SU-DHL-6 (cell line): ENCODE results near the gene RAB31.
"Not testable (repeated sequence)": the region's sequence is repeated elsewhere in the genome, so short reads cannot be mapped to it uniquely, and the experiment has no call there.

ENCODE experiments used
- H2AFZ ChIP-seq: fragments of 200-600 bp; sonication (generic); 2 replicates; pipeline ENCODE4 v1.6.1; 2014; ENCODE audit warnings: low read depth, mild to moderate bottlenecking, moderate library complexity, mixed read lengths, antibody characterized with exemption, low read length; ENCODE audit not compliant: severe bottlenecking
- H3F3A ChIP-seq: fragments of 200-600 bp; shearing (Covaris generic); 2 replicates; pipeline ENCODE4 v1.6.0; 2016; ENCODE audit warnings: antibody characterized with exemption, mild to moderate bottlenecking; ENCODE audit not compliant: insufficient read depth
- H3K27ac ChIP-seq: fragments of 200-600 bp; sonication (generic); 2 replicates; pipeline ENCODE4 v1.5.1; 2016; ENCODE audit warnings: low read depth, mild to moderate bottlenecking, low read length, moderate library complexity, mixed read lengths
- H3K27me3 ChIP-seq: fragments of 200-600 bp; sonication (generic), shearing (Covaris generic); 2 replicates; pipeline ENCODE4 v1.6.0; 2014; ENCODE audit warnings: mild to moderate bottlenecking, low read length
- H3K36me3 ChIP-seq: fragments of 200-600 bp; sonication (generic); 2 replicates; pipeline ENCODE4 v1.6.1; 2014; ENCODE audit warnings: mild to moderate bottlenecking, low read length, mixed read lengths
- H3K4me2 ChIP-seq: fragments of 300-600, 200-600 bp; shearing (Covaris generic), sonication (generic); 2 replicates; pipeline ENCODE4 v1.6.0; 2014; ENCODE audit warnings: low read length, low read depth, mild to moderate bottlenecking; ENCODE audit not compliant: poor library complexity, severe bottlenecking
- H3K4me3 ChIP-seq: fragments of 200-600 bp; sonication (generic); 2 replicates; pipeline ENCODE4 v1.5.1; 2014; ENCODE audit warnings: antibody characterized with exemption, low read length, mild to moderate bottlenecking, mixed read lengths; ENCODE audit not compliant: insufficient read depth, poor library complexity, severe bottlenecking
- H3K79me2 ChIP-seq: fragments of 200-600 bp; sonication (generic); 2 replicates; pipeline ENCODE4 v1.6.1; 2014; ENCODE audit warnings: mild to moderate bottlenecking, low read length, moderate library complexity; ENCODE audit not compliant: insufficient read depth
- H3K9ac ChIP-seq: fragments of 200-600 bp; sonication (generic); 2 replicates; pipeline ENCODE4 v1.7.0; 2014; ENCODE audit warnings: mild to moderate bottlenecking, low read length
- H3K9me2 ChIP-seq: fragments of 200-600 bp; sonication (generic); replicated peaks from 2 replicates; pipeline ENCODE4 v1.6.1; 2014; ENCODE audit warnings: low read length; ENCODE audit not compliant: insufficient read depth
- H3K9me3 ChIP-seq: fragments of 200-600 bp; sonication (generic); 2 replicates; pipeline ENCODE4 v1.6.1; 2014; ENCODE audit warnings: low read length, mixed read lengths; ENCODE audit not compliant: insufficient read depth
- H4K20me1 ChIP-seq: fragments of 200-600 bp; sonication (generic); 2 replicates; pipeline ENCODE4 v1.6.1; 2014; ENCODE audit warnings: low read depth, mild to moderate bottlenecking, antibody characterized with exemption, low read length, moderate library complexity, mixed read lengths
- EZH2phosphoT487 ChIP-seq: fragments of 200-600 bp; sonication (generic), shearing (Covaris generic); conservative IDR thresholded peaks from 2 replicates; pipeline ENCODE4 v1.6.1; 2018; ENCODE audit warnings: mild to moderate bottlenecking, antibody characterized with exemption, low read length, moderate library complexity, mixed read lengths
- TF ChIP-seq, protein P1 (sequence below): fragments of 200-600 bp; sonication (generic); IDR thresholded peaks from one replicate; pipeline ENCODE4 v1.5.1; 2017; ENCODE audit warnings: antibody characterized with exemption, mild to moderate bottlenecking, low read length, moderate library complexity; ENCODE audit not compliant: insufficient read depth, poor library complexity, severe bottlenecking

The RAB31 gene

DNA sequence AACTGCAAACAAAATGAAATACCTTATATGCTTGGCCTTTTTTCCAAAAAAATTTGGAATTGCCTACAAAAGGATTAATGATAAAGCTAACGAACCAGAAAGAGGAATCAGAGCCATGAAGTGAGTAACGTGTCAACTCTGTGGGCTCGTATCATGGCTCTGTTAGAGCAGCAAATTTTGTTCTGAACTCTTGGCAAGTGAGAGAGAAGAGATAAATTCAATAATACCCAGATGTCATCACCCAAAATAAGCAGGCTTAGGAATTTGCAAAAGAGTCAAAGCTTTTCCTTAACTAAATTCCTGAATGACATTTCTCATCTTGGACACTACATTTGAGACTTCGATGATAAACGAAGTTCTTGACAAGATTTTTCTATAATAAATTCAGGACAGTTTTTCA, 182.1 kb downstream of the RAB31 start:
- no peaks in the 10 kb centered on the region for H4K20me1 ChIP-seq
- no peak for TF ChIP-seq EZH2phosphoT487
- TF ChIP-seq, protein P1, sequence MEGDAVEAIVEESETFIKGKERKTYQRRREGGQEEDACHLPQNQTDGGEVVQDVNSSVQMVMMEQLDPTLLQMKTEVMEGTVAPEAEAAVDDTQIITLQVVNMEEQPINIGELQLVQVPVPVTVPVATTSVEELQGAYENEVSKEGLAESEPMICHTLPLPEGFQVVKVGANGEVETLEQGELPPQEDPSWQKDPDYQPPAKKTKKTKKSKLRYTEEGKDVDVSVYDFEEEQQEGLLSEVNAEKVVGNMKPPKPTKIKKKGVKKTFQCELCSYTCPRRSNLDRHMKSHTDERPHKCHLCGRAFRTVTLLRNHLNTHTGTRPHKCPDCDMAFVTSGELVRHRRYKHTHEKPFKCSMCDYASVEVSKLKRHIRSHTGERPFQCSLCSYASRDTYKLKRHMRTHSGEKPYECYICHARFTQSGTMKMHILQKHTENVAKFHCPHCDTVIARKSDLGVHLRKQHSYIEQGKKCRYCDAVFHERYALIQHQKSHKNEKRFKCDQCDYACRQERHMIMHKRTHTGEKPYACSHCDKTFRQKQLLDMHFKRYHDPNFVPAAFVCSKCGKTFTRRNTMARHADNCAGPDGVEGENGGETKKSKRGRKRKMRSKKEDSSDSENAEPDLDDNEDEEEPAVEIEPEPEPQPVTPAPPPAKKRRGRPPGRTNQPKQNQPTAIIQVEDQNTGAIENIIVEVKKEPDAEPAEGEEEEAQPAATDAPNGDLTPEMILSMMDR: no peak
- H3K4me3 ChIP-seq: no peak overlapping the region
- no peaks in the 10 kb centered on the region for H3F3A ChIP-seq
- no peaks in the 10 kb centered on the region for H3K79me2 ChIP-seq
- no peak overlapping the region for H2AFZ ChIP-seq
- no peaks in the 10 kb centered on the region for H3K27me3 ChIP-seq
- H3K9me2 ChIP-seq: no peaks in the 10 kb centered on the region
- H3K4me2 ChIP-seq: no peak overlapping the region
- H3K27ac ChIP-seq: no peak overlapping the region
- no peak overlapping the region for H3K9ac ChIP-seq
- no peaks in the 10 kb centered on the region for H3K9me3 ChIP-seq
- no peaks in the 10 kb centered on the region for H3K36me3 ChIP-seq

DNA sequence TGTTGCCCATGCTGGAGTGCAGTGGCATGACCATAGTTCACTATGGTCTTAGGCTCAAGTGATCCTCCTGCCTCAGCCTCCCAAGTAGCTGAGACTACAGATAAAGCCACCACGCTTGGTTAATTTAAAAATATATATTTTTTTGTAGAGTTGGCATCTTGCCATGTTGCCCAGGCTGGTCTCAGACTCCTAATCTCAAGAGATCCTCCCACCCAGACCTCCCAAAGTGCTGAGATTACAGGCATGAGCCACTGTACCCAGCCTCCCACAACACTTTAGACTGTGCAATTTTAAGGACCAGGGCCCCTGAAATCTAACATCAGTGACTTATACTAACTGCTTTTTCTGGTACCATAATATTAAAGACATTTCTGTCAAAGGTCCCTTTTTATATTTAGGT, 182.9 kb downstream of the RAB31 start:
- Histone ChIP-seq H3K9ac (no peak overlapping the region), H3K79me2 (no peaks in the 10 kb centered on the region), H3K9me3 (no peaks in the 10 kb centered on the region), H2AFZ (no peak overlapping the region), H3K27ac (no peak overlapping the region), H3F3A (no peaks in the 10 kb centered on the region), H3K36me3 (no peaks in the 10 kb centered on the region), H3K4me2 (no peak overlapping the region), H3K4me3 (no peak overlapping the region), H3K9me2 (no peaks in the 10 kb centered on the region), H3K27me3 (no peaks in the 10 kb centered on the region), H4K20me1 (no peaks in the 10 kb centered on the region)
- TF ChIP-seq, protein P1: no peak
- no peak for TF ChIP-seq EZH2phosphoT487

DNA sequence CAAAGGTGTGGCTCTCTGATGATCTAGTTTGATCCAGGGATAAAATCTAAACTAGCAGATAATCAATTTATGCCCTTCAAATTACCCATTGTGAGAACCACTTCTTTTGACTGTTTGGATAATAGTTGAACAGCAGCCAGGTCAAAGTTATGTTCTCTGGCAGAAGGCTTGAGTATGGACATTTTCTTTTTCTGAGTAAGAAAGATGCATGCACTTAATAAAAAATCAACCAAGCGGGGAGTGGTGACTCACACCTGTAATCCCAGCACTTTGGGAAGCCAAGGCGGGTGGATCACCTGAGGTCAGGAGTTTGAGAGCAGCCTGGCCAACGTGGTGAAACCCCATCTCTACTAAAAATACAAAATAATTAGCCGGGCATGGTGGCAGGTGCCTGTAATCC, 183.4 kb downstream of the RAB31 start:
- H3K9ac ChIP-seq, H3K79me2 ChIP-seq, H3K4me3 ChIP-seq, H4K20me1 ChIP-seq, H3K27me3 ChIP-seq, H3F3A ChIP-seq, H3K9me2 ChIP-seq, H3K4me2 ChIP-seq, H3K36me3 ChIP-seq, H3K9me3 ChIP-seq, H2AFZ ChIP-seq, H3K27ac ChIP-seq: not testable (repeated sequence)

DNA sequence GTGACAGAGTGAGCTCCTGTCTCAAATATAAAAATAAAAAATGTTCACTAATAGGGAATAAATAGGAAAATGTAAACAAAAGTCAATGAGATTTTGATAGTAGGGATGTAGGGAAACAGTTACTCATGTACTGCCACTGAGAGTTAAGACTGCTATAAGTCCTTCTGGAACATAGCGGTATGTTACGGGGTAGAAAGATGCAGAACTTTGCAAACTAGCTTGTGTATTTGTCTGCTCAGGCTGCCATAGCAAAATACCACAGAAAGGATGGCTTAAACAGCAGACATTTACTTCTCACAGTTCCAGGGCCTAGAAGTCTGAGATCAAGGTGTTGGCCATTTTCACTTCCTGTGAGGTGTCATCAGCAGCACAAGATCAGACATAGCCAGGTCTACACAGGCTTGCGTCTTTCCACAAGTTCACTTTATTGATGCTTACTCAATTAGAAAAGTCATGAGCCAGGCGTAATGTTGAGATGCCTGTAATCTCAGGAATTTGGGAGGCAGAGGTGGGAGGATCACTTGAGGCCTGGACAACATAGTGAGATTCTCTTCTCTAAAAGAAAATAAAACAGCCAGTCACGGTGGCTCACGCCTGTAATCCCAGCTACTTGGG, 186.5 kb downstream of the RAB31 start:
- Histone ChIP-seq H3K79me2 (no peaks in the 10 kb centered on the region), H3K27me3 (no peaks in the 10 kb centered on the region), H3K36me3 (no peaks in the 10 kb centered on the region), H2AFZ (no peak overlapping the region), H3K27ac (no peak overlapping the region), H3F3A (no peaks in the 10 kb centered on the region), H3K4me2 (no peak overlapping the region), H3K9me2 (no peaks in the 10 kb centered on the region), H3K4me3 (no peak overlapping the region), H3K9me3 (no peaks in the 10 kb centered on the region), H4K20me1 (no peaks in the 10 kb centered on the region), H3K9ac (no peak overlapping the region)
- no peak for TF ChIP-seq EZH2phosphoT487
- TF ChIP-seq, protein P1: no peak
